ENCODE measurements around the gene FNDC1.

DNA sequence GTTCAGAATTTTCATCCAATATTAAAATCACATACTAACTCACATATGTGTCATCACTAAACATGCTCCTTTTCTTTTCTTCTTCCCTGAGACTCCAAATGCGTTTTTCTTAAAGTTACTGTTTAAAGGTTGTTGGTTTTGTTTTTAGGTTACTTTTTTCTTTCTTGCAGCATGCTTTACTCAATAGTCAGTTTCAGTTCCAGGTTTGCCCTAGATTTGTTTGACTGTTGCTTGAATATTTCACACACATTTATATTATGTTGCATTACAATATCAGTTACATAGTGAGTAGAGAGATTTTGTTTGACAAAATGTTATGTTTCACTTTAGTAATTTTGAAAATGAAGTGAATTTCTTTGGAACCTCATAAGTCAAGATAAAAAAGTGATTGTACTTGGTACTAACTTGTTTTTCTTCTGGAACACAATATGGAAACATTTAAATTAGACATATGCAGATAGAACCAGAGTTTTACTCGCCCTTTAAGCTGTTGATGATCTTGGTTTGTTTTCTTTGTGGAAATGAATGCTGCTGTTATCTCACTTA, 27.3 kb downstream of the FNDC1 start:
- TF ChIP-seq, protein P1, sequence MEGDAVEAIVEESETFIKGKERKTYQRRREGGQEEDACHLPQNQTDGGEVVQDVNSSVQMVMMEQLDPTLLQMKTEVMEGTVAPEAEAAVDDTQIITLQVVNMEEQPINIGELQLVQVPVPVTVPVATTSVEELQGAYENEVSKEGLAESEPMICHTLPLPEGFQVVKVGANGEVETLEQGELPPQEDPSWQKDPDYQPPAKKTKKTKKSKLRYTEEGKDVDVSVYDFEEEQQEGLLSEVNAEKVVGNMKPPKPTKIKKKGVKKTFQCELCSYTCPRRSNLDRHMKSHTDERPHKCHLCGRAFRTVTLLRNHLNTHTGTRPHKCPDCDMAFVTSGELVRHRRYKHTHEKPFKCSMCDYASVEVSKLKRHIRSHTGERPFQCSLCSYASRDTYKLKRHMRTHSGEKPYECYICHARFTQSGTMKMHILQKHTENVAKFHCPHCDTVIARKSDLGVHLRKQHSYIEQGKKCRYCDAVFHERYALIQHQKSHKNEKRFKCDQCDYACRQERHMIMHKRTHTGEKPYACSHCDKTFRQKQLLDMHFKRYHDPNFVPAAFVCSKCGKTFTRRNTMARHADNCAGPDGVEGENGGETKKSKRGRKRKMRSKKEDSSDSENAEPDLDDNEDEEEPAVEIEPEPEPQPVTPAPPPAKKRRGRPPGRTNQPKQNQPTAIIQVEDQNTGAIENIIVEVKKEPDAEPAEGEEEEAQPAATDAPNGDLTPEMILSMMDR (IDR thresholded peaks at IDR 0.05) = no peak
- no peak for TF ChIP-seq POLR2A (IDR thresholded peaks at IDR 0.05)
